Measurements from ENCODE around the gene FMNL2. TPM values are rescaled to one million over a fixed set of nuclear protein-coding genes. Genes with fewer than 3 reads are reported as not detected.

The FMNL2 gene
- total RNA-seq, 1 experiment from 2014 or later: 33.6 TPM

DNA sequence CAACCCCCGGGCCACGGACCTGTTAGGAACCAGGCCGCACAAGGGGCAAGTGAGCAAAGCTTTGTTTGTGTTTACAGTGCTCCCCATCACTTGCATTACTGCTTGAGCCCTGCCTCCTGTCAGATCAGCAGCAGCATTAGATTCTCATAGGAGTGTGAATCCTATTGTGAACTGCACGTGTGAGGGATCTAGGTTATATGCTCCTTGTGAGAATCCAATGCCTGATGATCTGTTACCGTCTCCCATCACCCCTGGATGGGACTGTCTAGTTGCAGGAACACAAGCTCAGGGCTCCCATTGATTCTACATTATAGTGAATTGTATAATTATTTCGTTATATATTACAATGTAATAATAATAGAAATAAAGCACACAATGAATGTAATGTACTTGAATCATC lies 125.6 kb downstream of the FMNL2 start:
- WGBS (ENCODE audit: extremely low coverage, insufficient read length, low lambda C conversion rate): no CpG with 5 or more reads among the region's 6 CpGs
- Histone ChIP-seq H3K4me1 (ENCODE audit: insufficient read depth, low read length) (no peaks in the 10 kb centered on the region; the same call in 1 of the 2 replicates), H4K20me1 (ENCODE audit: control insufficient read depth, insufficient read depth, insufficient read length) (no peaks in the 10 kb centered on the region), H3K23me2 (ENCODE audit: insufficient read length, low read depth, low read length, poor library complexity, severe bottlenecking) (no peaks in the 10 kb centered on the region), H3K9ac (ENCODE audit: extremely low read depth, insufficient read length, low read length) (no peak overlapping the region), H3T11ph (ENCODE audit: low read length) (no peak overlapping the region), H4K91ac (ENCODE audit: insufficient read length, low read depth, low read length) (no peak overlapping the region), H4K5ac (ENCODE audit: insufficient read length, low read depth, low read length) (no peak overlapping the region), H2AFZ (ENCODE audit: low read length) (no peak overlapping the region), H3K23ac (ENCODE audit: insufficient read length, low read depth, low read length) (no peak overlapping the region), H3K4me2 (ENCODE audit: insufficient read depth, insufficient read length, low read length) (no peak overlapping the region), H2BK20ac (ENCODE audit: low read depth, low read length, poor library complexity, severe bottlenecking) (no peak overlapping the region), H3K14ac (ENCODE audit: insufficient read depth, low read length) (no peak overlapping the region), H3K79me1 (ENCODE audit: insufficient read depth, low read depth, low read length, poor library complexity, severe bottlenecking) (peaks cover 3% of the 10 kb centered on the region), H3K27me3 (ENCODE audit: insufficient read depth, low read length) (no peaks in the 10 kb centered on the region), H2BK15ac (ENCODE audit: low read depth, low read length) (no peak overlapping the region), H2BK120ac (ENCODE audit: low read depth, low read length, poor library complexity, severe bottlenecking) (no peak overlapping the region), H3K18ac (ENCODE audit: insufficient read length, low read depth, low read length) (no peak overlapping the region), H2BK5ac (ENCODE audit: insufficient read length, low read length) (no peak overlapping the region), H3K4ac (ENCODE audit: low read depth, low read length) (no peak overlapping the region), H2BK12ac (ENCODE audit: insufficient read length, low read depth, low read length) (no peak overlapping the region), H3K27ac (ENCODE audit: insufficient read length, low read depth, low read length) (no peak overlapping the region), H3K79me2 (ENCODE audit: insufficient read depth, low read length) (peaks cover 2% of the 10 kb centered on the region; the same call in 1 of the 2 replicates), H3K9me3 (ENCODE audit: control insufficient read depth, low read depth, low read length) (no peaks in the 10 kb centered on the region), H3K56ac (ENCODE audit: insufficient read length, low read depth, low read length) (no peak overlapping the region), H4K8ac (replicated peaks; ENCODE audit: insufficient read length, low read depth, low read length) (no peak overlapping the region), H2AK5ac (ENCODE audit: insufficient read length, low read length) (no peak overlapping the region)
- TF ChIP-seq, protein P1, sequence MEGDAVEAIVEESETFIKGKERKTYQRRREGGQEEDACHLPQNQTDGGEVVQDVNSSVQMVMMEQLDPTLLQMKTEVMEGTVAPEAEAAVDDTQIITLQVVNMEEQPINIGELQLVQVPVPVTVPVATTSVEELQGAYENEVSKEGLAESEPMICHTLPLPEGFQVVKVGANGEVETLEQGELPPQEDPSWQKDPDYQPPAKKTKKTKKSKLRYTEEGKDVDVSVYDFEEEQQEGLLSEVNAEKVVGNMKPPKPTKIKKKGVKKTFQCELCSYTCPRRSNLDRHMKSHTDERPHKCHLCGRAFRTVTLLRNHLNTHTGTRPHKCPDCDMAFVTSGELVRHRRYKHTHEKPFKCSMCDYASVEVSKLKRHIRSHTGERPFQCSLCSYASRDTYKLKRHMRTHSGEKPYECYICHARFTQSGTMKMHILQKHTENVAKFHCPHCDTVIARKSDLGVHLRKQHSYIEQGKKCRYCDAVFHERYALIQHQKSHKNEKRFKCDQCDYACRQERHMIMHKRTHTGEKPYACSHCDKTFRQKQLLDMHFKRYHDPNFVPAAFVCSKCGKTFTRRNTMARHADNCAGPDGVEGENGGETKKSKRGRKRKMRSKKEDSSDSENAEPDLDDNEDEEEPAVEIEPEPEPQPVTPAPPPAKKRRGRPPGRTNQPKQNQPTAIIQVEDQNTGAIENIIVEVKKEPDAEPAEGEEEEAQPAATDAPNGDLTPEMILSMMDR (conservative IDR thresholded peaks at IDR 0.05): no peak
- DNase-seq: no peak
- Mint-ChIP-seq H3K27ac (peak overlapping the region in 1 of 3 experiments; percentile 72; a peak in 1 of 7 replicates), H3K36me3 (ENCODE audit: insufficient read depth in 1 of 3, low read depth in 3 of 3) (peaks cover 0 to 5% (median 2%) of the 10 kb centered on the region in 3 experiments; a peak in 2 of 7 replicates), H3K9me3 (no peaks in the 10 kb centered on the region; a peak in 1 of 5 replicates), H3K4me3 (no peak overlapping the region), H3K27me3 (ENCODE audit: low read depth) (no peaks in the 10 kb centered on the region), H3K4me1 (peaks cover 41 to 51% of the 10 kb centered on the region in 2 experiments)

All from H9 (cell line).